NCI-H2171 (cell line): Measurements from ENCODE around the gene SKP1.

Source experiments
- DNase-seq: peaks from one replicate; lab custom pipeline; 2025; lab: John Stamatoyannopoulos, UW

The SKP1 gene

DNA sequence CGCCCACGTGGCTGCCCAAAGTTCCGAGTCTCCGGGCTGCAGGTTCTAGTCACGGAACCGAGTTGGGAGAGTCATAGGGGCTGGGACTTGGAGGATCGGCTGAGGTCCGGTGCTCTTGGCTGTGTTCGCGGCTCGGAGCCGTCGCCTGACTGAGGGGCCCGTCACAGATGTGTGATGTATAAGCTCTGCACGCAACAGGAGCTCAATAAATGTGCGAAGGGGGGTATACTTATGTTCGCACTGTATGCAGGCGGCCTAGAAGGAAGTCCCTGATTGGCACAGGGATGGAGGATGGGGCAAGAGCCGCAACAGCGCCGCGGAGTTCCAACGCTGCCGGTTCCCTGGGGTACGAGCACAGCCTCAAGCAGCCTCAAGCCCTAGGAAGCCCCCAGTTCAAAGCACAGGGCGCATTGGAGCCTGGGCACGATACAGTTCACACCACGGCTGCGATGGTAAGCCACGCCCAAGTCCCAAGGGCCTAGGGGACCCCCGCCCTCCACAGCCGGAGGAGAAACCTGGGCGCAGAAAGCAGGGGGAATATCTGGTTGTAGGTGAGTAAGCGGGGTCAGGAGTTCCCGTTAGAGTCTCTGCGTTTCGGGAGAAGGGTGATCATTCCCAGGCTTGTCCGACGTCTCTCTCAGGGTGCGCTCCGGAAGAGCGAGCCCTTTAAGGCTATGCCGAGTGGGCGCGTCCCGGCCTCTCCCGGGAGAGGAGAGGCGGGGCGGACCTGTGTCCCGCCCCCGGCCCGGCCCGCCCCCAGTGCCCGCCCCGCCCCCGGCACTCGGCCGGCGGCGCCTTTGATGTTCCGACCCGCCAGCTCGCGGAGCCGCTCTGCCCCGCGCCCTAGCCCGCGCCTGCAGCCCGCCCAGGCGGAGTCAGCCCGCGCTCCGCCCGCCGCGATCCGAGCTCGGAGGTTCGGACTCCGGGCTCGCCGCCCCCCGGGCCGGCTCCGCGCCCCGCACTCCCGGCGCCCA, 62.6 kb downstream of the SKP1 start, which contains the start of gene TCF7:
TSS of gene TCF7 (plus strand) at position 780 of the 974 bp plus-strand sequence. CDS start 226 bp downstream, outside the sequence.
- DNase-seq = peak; percentile 48

DNA sequence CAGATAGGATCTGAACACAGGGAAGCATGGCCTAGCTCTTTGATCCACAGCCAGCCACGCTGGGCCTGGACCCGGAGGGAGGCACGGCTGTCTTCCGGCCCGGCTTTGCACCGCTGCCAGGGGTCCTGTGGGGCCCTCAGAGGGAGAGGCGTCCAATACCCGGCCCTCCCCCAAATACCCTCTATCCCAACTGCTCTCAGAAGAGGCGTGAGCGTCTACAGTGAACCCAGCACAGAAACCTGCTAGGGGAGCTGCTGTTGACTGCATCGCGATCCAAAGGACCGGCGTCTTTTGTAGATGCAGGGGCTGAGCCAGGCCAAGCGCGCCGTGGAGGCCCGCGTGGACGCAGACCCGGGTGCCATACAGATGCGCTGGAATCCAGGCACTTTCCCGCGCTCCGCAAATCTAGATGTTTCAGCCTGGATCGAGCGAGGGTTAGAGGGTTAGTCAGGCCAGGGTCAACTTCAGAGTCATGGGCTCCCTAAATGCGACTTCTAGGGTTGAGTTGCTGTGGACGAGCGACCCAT, 63.3 kb downstream of the SKP1 start:
- DNase-seq = no peak

- DNase-seq = no peak
Measured at GRCh38 chr5:134112726-134113362, 63.9 kb downstream of the SKP1 start.

DNA sequence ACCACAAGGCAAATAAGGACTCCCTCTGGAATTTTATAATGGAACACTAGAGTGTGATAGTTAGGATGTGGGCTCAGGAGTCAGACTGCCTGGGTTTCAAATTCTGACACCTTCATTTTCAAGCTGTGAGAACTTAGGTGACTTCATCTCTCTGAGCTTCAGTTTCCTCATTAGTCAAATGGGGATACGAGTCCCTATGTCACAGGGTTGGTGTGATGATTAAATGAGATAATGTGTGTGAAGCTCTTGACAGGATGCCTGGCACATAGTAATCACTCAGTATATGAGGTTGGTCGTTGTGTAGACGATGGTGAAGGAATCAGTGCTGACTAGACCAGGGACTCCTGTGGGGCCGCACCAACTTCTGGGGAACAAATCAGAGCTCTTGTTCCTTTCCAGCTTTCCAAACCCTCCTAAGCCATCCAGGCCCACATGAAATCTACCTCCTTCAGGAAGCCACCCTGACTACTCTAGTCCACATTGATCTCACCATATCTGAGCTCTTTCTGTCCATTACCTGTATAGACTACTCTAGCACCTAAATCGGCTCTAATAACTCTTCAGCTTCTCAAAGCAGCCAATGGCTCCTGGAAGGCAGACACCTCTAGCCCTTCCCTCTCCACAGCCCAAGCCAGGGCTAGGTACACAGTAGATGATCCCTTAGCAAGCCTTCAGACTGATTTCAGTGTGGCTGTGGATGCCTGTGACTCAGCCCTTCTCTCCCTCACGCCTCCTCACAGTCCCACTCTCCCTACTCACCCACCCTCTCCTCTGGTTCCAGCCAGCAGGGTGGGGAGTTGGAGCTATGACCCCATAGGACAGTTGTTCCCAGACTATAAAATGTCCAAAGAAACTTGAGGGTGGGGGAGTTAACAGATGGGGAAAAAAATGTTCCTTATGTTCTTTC, 64.8 kb downstream of the SKP1 start:
- DNase-seq = no peak

DNA sequence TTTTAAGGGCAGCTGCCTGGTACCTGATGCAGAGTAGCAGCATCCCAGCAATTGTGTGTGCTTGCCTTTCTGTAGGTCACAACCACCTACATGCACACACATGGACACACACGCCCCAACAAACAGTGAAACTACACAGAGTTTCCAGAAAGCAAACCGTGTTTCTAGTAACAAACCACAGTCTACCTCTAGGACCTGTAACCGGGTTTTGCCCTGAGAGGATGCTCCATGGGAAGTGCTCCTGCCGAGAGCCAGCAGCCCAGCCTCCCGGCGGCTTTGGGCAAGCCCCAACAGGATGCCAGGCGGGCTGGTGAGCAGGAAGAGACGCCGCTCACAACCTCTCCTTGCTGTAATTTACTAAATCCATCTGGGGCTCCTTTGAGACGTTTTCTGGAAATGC, 66.4 kb downstream of the SKP1 start:
- peak; percentile 31 for DNase-seq

- no peak for DNase-seq
Measured at GRCh38 chr5:134107779-134108178, 69.0 kb downstream of the SKP1 start.

DNA sequence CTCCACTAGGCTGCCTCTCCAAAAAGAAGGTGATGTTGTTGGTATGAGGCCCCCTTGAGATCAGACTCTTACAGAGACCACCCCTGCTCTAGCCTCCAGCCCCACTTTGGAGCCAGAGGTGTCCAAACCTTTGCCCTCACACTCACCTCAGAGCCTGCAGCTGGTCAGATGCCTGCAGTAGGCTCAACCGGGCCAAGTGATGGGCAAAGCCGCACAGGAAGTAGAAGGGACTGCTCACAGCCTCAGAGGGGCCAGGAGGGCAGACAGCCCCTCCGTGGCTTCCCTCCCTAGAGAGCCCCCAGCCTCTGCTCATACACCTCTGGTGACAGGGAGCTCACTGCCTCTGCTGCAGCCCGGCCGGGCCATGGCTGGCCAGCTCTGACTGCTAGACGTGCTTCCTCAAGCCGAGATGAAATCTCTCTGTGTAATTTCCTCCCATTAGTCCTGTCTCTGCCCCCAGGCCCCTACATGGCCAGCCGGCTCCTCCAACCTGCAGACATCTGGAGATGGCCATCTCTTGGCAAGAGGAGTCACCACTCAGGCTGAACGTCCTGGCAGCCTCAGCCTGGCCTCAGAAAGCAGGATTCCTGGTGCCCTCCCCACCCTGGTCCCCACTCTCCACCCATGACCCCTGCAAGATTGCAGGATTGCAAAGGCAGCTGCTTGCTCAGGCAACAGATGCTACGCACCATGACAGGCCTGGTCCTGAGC, 69.6 kb downstream of the SKP1 start:
- DNase-seq = no peak

- no peak for DNase-seq
Measured at GRCh38 chr5:134103998-134104654, 72.6 kb downstream of the SKP1 start.

DNA sequence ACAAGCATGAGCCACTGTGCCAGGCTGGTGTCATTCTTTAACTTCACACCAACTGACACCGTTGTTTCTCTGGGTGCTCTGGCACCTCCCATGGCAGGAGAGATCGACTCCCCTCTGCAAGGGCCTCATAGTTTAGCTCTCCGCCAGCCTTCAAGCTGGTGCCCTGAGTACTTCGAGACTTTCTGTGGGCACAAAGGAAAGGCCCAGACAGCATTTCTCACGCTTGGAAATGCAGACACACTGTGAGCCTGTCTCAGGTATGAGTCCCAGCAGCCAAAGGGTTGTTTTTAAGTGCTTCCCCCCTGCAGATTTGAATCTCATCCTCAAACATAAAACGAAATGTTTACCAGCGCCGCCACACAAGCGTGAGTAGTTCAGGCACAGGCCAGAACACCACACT, 73.4 kb downstream of the SKP1 start:
- no peak for DNase-seq

- no peak for DNase-seq
Measured at GRCh38 chr5:134101686-134102439, 74.9 kb downstream of the SKP1 start.

- DNase-seq = no peak
Measured at GRCh38 chr5:134100283-134101091, 76.3 kb downstream of the SKP1 start.

- DNase-seq = no peak
Measured at GRCh38 chr5:134099939-134100282, 76.8 kb downstream of the SKP1 start.

DNA sequence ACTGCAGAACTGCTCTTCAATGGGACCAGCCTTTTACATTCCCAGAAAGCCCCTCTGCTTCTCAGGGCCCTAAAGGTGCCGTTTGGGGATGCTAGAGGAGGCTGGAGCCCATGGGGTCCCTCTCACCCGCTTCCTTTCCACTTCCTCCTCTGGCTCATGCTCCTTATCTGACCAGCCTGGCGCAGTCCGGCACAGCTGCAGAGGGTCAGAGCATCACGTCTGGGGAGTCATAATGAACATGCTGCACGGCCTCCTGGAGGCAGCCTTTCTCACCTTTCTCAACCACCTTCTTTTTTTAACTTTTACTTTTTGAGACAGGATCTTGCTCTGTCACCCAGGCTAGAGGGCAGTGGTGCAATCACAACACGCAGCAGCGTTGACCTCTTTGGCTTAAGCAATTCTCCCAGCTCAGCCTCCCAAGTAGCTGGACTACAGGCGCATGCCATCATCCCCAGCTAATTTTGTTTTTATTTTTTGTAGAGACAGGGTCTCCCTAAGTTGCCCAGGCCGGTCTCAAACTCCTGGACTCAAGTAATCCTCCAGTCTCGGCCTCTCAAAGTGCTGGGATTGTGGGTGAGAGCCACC, 77.4 kb downstream of the SKP1 start:
- DNase-seq = no peak
